Testis (tissue), 2 donors: Measurements from ENCODE around the gene SHROOM2.

Source experiments
- CTCF ChIP-seq, 3 experiments: fragments of 450-650 bp in 2 of 3; fragments of 200-600 bp in 1 of 3; sonication (generic) in 1 of 3; IDR thresholded peaks; one replicate each; pipeline ENCODE4 v1.5.1; 2016 to 2019; ENCODE audit warnings: antibody characterized with exemption in 3 of 3, mild to moderate bottlenecking in 2 of 3, moderate library complexity in 1 of 3
- POLR2A ChIP-seq: fragments of 450-650 bp; IDR thresholded peaks from one replicate; pipeline ENCODE4 v1.6.1; 2017; ENCODE audit warnings: antibody characterized with exemption, mild to moderate bottlenecking, moderate library complexity

GRCh38 chrX:9897761-9898161 is 111.5 kb downstream of the SHROOM2 start:
- TF ChIP-seq CTCF (IDR thresholded peaks at IDR 0.05) (no peak), POLR2A (no peak)
